ENCODE data around the gene TBL3.
A peak's percentile ranks its signal among the peaks of the same experiment; 100 is the strongest.
"Not testable (repeated sequence)": the region's sequence is repeated elsewhere in the genome, so short reads cannot be mapped to it uniquely, and the experiment has no call there.

TBL3 gene

GRCh38 chr16:2001456-2002355 is 29.9 kb downstream of the TBL3 start:
- DNase-seq: no peak

DNA sequence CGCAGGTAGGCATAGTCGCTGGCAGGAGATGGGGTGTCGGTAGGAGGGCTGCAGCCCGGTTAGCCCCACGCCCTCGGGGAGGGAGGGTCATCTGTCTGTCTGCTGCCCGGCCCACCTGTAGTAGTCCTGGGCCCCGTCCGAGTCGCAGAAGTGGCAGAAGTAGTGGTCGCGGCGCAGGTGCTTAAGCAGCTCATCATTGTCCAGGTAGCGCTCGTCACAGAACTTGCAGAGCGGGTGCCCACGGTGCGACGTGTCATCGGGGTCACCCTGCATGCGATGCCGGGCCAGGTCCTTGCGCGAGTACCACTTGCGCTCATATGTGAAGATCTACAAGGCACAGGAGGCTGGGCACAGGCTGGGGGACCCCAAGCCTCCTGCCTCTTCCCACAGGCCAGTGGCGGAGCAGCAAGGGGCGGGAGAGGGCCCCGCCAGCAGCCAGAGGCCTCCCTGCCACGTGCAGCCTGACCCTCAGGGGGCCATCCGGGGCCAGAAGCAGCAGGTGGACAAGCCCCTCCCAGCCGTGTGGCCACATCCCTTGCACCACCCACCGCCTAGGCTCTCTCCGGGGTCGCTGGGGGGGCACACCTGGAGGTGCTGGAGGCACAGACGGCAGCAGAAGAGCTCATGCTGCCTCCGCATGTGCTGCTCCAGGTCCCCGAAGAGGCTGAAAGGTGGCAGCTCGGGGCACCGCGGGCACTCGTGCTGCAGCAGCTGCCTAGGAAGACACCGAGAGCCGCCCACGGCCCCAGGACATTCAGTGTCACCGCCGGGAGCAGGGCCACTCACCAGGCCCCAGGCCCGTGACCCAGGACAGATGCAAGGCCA is 30.8 kb downstream of the TBL3 start:
- no peak for DNase-seq

DNA sequence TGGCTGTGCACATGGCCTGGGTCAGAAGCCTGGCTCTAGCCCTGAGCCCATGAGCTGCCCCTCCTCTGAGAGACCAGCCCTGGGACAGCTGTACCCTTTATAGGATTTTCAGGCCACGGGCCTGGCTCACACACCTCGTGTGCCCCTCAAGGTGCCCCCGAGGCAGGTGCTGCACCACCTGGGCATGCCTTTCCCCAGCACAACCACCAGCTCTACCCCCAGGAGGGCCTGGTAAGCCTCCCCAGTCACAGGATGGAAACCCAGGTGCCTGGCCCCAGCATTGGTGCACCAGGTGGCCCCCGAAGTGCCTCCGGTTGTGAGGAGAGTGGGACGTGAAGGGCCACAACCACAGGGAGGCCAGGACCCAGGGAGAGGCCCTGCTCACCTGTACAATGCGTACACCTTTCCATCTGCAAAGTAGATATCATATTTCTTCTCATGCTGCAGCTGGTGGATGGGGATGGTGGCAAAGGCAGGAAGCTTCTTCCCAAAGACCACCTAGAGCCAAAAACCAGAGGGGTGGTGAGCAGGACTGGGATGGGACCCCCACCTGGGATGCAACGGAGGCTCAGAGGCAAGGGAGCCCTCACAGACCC is 31.5 kb downstream of the TBL3 start:
- DNase-seq: no peak

GRCh38 chr16:2003827-2004641 is 32.2 kb downstream of the TBL3 start:
- DNase-seq: peak; percentile 85

- DNase-seq: no peak
Observed at GRCh38 chr16:2004795-2005517, 33.1 kb downstream of the TBL3 start.

DNA sequence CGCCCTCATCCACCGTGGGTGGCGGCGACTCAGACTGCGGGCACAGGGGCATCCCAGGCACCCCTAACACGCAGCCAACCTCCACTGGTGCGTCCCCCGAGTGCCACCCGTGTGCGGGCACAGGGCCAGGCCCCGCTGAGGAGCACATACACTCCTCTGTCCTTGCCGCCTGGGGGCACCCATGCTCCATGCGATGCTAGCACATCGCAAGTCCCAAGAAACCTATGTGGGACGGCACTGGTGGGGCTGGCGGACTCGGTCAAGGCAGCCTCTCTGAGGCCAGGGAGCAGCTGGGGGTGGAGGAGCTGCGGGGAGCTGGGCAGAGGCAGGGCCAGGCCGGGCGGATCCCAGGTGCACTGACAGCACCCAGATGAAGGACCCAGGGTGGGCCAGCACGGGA is 33.8 kb downstream of the TBL3 start:
- DNase-seq: no peak

DNA sequence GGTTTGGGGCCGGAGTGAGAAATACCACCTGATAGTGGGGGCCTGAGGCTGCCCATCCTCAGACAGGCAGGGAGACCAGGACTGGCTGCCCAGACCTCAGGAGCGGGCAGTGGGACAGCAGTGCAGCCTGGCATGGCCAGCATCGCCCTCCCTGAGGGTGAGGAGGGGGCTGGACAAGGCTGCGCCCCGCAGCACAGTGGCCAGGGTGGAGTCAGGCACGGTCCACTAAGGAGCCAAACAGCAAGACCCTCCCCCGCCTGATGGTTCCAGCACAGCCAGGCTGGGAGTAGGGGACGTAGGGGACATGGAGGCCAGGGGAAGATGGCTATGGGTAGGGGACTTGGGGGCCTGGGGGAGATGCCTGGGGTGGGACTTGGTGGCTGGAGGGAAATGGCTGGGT is 34.5 kb downstream of the TBL3 start:
- DNase-seq: no peak

GRCh38 chr16:2007081-2007836 is 35.4 kb downstream of the TBL3 start:
- DNase-seq: no peak

GRCh38 chr16:2008009-2008526 is 36.2 kb downstream of the TBL3 start:
- DNase-seq: no peak

- no peak for DNase-seq
Observed at GRCh38 chr16:2008631-2009163, 36.8 kb downstream of the TBL3 start.

DNA sequence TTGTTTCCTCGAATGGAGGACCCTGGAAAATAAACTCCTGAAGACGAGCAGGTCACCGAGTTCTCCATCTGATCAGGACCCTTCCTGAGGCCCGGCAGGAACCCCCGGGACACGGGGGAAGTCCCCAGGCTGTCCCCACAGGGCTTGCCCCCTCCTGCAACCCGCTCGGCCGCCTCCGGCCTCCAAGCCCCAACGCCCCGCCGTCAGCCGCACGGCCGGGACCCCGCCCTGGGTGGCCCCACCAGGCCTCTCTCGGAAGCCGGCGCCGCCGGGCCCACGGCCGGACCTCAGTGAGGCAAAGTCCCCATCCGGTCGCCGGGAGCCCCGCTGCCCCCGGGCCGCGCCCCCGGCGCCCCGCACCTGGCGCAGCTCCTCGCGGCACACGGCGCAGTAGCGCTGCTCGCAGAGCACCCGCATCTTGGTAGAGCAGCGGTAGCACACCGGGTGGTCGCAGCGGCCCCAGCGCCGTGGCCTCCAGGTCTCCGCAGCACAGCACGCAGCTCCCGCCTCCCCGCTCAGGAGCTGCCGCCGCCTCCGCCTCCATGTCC is 37.4 kb downstream of the TBL3 start:
- DNase-seq: no peak

- peak; percentile 69 for DNase-seq
Observed at GRCh38 chr16:2009791-2010510, 38.1 kb downstream of the TBL3 start, which contains the start of gene ZNF598. ZNF598 (minus strand) TSS chr16:2009821.

DNA sequence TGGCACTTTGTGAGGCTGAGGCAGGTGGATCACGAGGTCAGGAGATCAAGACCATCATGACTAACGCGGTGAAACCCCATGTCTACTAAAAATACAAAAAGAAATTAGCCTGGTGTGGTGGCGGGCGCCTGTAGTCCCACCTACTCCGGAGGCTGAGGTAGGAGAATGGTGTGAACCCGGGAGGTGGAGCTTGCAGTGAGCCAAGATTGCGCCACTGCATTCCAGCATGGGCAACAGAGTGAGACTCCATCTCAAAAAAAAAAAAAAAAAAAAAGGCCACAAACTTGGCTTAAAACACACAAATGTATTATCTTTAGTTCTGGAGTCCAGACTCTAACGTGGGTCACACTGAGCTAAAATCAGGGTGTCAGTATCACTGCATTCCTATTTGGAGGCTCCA is 39.9 kb downstream of the TBL3 start:
- DNase-seq: not testable (repeated sequence)

- no peak for DNase-seq
Observed at GRCh38 chr16:2013527-2013926, 41.7 kb downstream of the TBL3 start.

DNA sequence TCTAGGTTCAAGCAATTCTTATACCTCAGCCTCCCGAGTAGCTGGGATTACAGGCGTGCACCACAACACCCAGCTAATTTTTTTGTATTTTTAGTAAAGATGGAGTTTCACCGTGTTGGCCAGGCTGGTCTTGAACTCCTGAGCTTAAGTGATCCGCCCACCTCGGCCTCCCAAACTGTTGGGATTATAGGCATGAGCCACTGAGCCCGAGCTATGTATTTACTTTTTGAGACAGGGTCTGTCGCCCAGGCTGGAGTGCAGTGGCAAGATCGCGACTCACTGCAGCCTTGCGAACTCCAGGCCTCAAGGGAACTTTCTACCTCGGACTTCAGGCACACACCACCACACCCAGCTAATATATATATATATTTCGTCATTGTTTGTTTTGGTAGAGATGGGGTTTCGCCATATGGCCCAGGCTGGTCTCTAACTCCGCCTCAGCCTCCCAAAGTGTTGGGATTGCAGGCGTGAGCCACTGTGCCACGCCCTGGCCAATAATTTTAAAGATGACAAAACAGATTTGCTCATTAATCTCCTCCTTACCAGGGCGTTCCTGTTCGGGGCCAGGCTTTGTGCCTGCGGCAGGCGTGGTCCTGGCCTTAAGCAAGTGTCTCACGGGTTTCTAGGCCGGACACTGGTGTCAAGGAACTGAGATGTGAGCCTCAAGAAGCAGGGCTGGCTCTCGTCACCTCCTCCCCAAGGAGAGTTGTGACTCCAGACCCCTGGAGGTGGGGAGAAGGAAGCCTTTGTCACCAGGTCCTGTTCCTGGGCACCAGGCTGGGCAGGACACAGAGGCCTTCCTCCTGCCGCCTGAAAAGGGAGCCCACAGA is 43.5 kb downstream of the TBL3 start:
- DNase-seq: no peak

DNA sequence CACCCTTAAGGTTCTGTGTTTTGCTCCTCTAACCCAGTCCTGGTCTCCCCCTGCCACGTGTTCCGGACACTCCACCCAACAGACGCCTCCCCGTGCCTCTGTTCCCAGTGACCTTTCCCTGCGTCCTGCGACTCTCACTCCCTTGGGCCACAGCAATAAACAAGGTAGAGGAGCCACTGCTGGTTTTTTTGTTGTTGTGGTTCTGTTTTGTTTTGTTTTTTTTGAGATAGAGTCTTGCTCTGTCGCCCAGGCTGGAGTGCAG is 44.0 kb downstream of the TBL3 start:
- no peak for DNase-seq

GRCh38 chr16:2016407-2016922 is 44.6 kb downstream of the TBL3 start:
- DNase-seq: no peak

- DNase-seq: no peak
Observed at GRCh38 chr16:2019518-2019920, 47.7 kb downstream of the TBL3 start, which contains the start of gene NPW. NPW (plus strand) TSS chr16:2019785.

Data from T-helper 9 cell (primary cell).